Gastroesophageal sphincter (tissue), 3 donors: Measurements from ENCODE around the gene PTRH2.

Experiments
- EP300 ChIP-seq: sonication (generic); formaldehyde crosslinking; IDR thresholded peaks from one replicate; pipeline ENCODE4 v1.6.1; 2017; ENCODE audit warnings: antibody characterized with exemption, mild to moderate bottlenecking
- POLR2A ChIP-seq, 2 donors: fragments of 450-650 bp; IDR thresholded peaks; one replicate each; pipeline ENCODE4 v1.6.1; 2017; ENCODE audit warnings: antibody characterized with exemption in 2 of 2, mild to moderate bottlenecking in 2 of 2, moderate library complexity in 1 of 2
- POLR2AphosphoS5 ChIP-seq: sonication (generic); formaldehyde crosslinking; IDR thresholded peaks from one replicate; pipeline ENCODE4 v1.6.1; 2017; ENCODE audit warnings: antibody characterized with exemption
- TF ChIP-seq, protein P1 (sequence below), 4 experiments: fragments of 200-600 bp in 2 of 4; fragments of 450-650 bp in 2 of 4; sonication (generic) in 1 of 4; IDR thresholded peaks; one replicate each; pipeline ENCODE4 v1.5.1; 2017 to 2019; ENCODE audit warnings: antibody characterized with exemption in 4 of 4, mild to moderate bottlenecking in 2 of 4, moderate library complexity in 2 of 4

DNA sequence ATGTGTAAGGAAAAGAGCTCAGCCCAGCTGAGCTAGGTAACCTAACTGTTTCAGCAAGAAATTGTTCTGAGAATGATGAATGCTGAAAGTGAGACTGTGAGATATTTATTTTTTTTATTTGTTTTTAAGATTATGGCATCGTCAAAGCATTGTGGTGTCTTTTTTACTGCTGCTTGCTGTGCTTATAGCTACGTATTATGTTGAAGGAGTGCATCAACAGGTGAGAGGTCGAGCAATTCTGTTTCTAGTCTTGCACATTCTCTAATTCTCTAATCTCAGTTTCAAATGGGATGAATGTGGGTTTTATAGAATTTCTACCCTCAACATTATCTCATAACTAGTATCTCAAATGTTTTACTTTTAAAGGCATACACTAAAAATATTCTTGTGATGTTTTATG, 30.1 kb upstream of the PTRH2 start:
- TF ChIP-seq, protein P1, sequence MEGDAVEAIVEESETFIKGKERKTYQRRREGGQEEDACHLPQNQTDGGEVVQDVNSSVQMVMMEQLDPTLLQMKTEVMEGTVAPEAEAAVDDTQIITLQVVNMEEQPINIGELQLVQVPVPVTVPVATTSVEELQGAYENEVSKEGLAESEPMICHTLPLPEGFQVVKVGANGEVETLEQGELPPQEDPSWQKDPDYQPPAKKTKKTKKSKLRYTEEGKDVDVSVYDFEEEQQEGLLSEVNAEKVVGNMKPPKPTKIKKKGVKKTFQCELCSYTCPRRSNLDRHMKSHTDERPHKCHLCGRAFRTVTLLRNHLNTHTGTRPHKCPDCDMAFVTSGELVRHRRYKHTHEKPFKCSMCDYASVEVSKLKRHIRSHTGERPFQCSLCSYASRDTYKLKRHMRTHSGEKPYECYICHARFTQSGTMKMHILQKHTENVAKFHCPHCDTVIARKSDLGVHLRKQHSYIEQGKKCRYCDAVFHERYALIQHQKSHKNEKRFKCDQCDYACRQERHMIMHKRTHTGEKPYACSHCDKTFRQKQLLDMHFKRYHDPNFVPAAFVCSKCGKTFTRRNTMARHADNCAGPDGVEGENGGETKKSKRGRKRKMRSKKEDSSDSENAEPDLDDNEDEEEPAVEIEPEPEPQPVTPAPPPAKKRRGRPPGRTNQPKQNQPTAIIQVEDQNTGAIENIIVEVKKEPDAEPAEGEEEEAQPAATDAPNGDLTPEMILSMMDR (IDR thresholded peaks at IDR 0.05) = no peak
- TF ChIP-seq POLR2A (IDR thresholded peaks at IDR 0.05) (no peak), POLR2AphosphoS5 (no peak), EP300 (no peak)
